BE2C (cell line): ENCODE measurements around the gene GASK1A.

Source experiments
- DNase-seq: peaks from one replicate; pipeline ENCODE4 v3.0.0-alpha.2; 2020
- H3K27me3 ChIP-seq: fragments of 250-450 bp; sonication (Bioruptor Pico); 2 replicates; pipeline ENCODE4 v1.5.1; 2020; ENCODE audit warnings: mild to moderate bottlenecking
- H3K36me3 ChIP-seq: fragments of 250-450 bp; sonication (Bioruptor Pico); 2 replicates; pipeline ENCODE4 v1.5.1; 2020; ENCODE audit warnings: mild to moderate bottlenecking
- H3K4me1 ChIP-seq: fragments of 250-450 bp; sonication (Bioruptor Pico); 2 replicates; pipeline ENCODE4 v1.5.1; 2020
- H3K4me3 ChIP-seq: 2 replicates; pipeline ENCODE4 v1.5.1; 2011; ENCODE audit warnings: low read depth, low read length
- H3K9me3 ChIP-seq: fragments of 250-450 bp; sonication (Bioruptor Pico); 2 replicates; pipeline ENCODE4 v1.5.1; 2020
- CTCF ChIP-seq: IDR thresholded peaks from 2 replicates; pipeline ENCODE4 v1.5.1; 2012; ENCODE audit warnings: mild to moderate bottlenecking, low read depth, low read length

GASK1A gene

GRCh38 chr3:43094381-43094780 is 115.3 kb downstream of the GASK1A start:
- Histone ChIP-seq H3K36me3 (no peaks in the 10 kb centered on the region), H3K4me1 (no peaks in the 10 kb centered on the region), H3K27me3 (no peaks in the 10 kb centered on the region), H3K4me3 (no peak overlapping the region), H3K9me3 (no peaks in the 10 kb centered on the region)
- TF ChIP-seq CTCF = no peak
- no peak for DNase-seq

GRCh38 chr3:43094851-43095250 is 115.7 kb downstream of the GASK1A start:
- DNase-seq = no peak
- H3K4me3 ChIP-seq = no peak overlapping the region
- H3K36me3 ChIP-seq = no peaks in the 10 kb centered on the region
- no peaks in the 10 kb centered on the region for H3K4me1 ChIP-seq
- no peak for TF ChIP-seq CTCF
- H3K9me3 ChIP-seq = no peaks in the 10 kb centered on the region
- H3K27me3 ChIP-seq = no peaks in the 10 kb centered on the region

- Histone ChIP-seq H3K4me3 (no peak overlapping the region), H3K9me3 (no peaks in the 10 kb centered on the region), H3K4me1 (no peaks in the 10 kb centered on the region), H3K36me3 (no peaks in the 10 kb centered on the region), H3K27me3 (no peaks in the 10 kb centered on the region)
- no peak for DNase-seq
- no peak for TF ChIP-seq CTCF
Measured at GRCh38 chr3:43095370-43095769, 116.3 kb downstream of the GASK1A start.

DNA sequence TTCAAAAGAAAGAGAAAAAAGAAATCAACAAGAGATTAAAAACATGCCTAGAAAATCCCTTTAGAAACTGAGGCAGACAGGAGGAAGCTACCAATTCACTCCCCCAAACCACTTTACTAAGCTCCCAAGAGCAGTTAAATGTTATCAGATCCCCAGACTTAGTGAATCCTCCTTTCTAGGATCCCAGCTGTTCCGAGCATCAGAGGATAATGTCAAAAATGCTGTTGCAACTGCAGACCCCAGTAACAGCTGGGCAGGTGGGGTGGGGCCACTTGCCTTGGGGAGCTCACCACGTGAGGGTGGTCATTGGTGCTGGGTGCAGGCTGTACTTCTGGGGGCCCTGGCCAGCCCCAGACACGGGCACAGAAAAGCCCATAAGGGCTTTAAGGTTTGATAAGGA is 117.7 kb downstream of the GASK1A start:
- Histone ChIP-seq H3K36me3 (no peaks in the 10 kb centered on the region), H3K4me1 (no peaks in the 10 kb centered on the region), H3K4me3 (no peak overlapping the region), H3K27me3 (no peaks in the 10 kb centered on the region), H3K9me3 (no peaks in the 10 kb centered on the region)
- DNase-seq = no peak
- no peak for TF ChIP-seq CTCF

- no peak for TF ChIP-seq CTCF
- no peaks in the 10 kb centered on the region for H3K27me3 ChIP-seq
- no peaks in the 10 kb centered on the region for H3K9me3 ChIP-seq
- H3K4me3 ChIP-seq = no peak overlapping the region
- DNase-seq = no peak
- H3K36me3 ChIP-seq = no peaks in the 10 kb centered on the region
- no peaks in the 10 kb centered on the region for H3K4me1 ChIP-seq
Measured at GRCh38 chr3:43097400-43098080, 118.4 kb downstream of the GASK1A start.

DNA sequence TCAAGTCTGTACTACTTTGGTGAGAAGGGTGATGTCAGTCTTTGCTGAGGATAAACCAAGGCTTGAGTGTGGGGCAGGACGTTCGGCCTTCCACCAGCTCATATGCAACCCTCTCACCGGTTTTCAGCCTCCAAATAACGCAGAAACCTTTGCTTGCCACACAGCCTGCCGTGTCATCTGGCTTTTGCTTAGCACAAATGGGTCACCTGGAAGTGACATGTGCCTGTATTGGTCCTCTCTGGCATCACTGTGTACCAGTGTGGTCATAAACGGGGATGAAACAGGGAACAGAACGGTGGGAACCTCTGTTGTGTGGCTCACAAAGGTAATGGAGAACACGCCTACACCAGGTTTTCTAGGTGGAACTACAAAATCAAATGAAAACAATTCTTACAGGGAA is 119.7 kb downstream of the GASK1A start:
- H3K36me3 ChIP-seq = no peaks in the 10 kb centered on the region
- DNase-seq = no peak
- H3K4me3 ChIP-seq = no peak overlapping the region
- no peak for TF ChIP-seq CTCF
- no peaks in the 10 kb centered on the region for H3K9me3 ChIP-seq
- H3K4me1 ChIP-seq = no peaks in the 10 kb centered on the region
- no peaks in the 10 kb centered on the region for H3K27me3 ChIP-seq
